H1 (cell line): ENCODE results near the gene RNF214. TPM values are rescaled to one million over a fixed set of nuclear protein-coding genes. Genes with fewer than 3 reads are reported as not detected.

Experiments used
- CTCF ChIA-PET: fragments of 300-600 bp; sonication (Branson Sonifier 250); formaldehyde crosslinking; loops from one replicate; lab custom pipeline; 2021; ENCODE audit not compliant: partially characterized antibody; lab: Charles Lee
- POLR2A ChIA-PET: fragments of 300-600 bp; sonication (Branson Sonifier 250); formaldehyde crosslinking; loops from one replicate; lab custom pipeline; 2021; ENCODE audit warnings: inconsistent platforms; ENCODE audit not compliant: partially characterized antibody; lab: Charles Lee
- DNase-seq, 2 experiments: peaks; one replicate each; pipeline versions ENCODE4 v3.0.0 to v3.0.0-alpha.2; 2010 to 2022; ENCODE audit warnings: low spot score in 2 of 2, low read depth in 1 of 2, mixed read lengths in 1 of 2
- FAIRE-seq: peaks from 2 replicates; lab custom pipeline; 2011; peaks lifted over from hg19 to GRCh38; lab: Jason Lieb, UNC
- H2AFZ ChIP-seq: 2 replicates; pipeline ENCODE4 v1.8.1; 2012; ENCODE audit warnings: low read length, inconsistent platforms
- H2AK5ac ChIP-seq: 2 replicates; pipeline ENCODE4 v1.6.1; 2013; ENCODE audit warnings: low read depth, low read length
- H2BK120ac ChIP-seq: replicated peaks from 2 replicates; pipeline ENCODE3; 2013; ENCODE audit warnings: low read depth, low read length, inconsistent platforms
- H2BK12ac ChIP-seq: 2 replicates; pipeline ENCODE4 v1.6.1; 2013; ENCODE audit warnings: low read depth, low read length
- H2BK15ac ChIP-seq: 2 replicates; pipeline ENCODE4 v1.6.1; 2013; ENCODE audit warnings: low read length
- H2BK20ac ChIP-seq: 2 replicates; pipeline ENCODE4 v1.6.1; 2013; ENCODE audit warnings: low read length
- H2BK5ac ChIP-seq: 2 replicates; pipeline ENCODE4 v1.6.1; 2013; ENCODE audit warnings: low read depth, low read length
- H3K14ac ChIP-seq: 2 replicates; pipeline ENCODE4 v1.6.1; 2013; ENCODE audit warnings: inconsistent platforms; ENCODE audit not compliant: insufficient read length
- H3K18ac ChIP-seq: 2 replicates; pipeline ENCODE4 v1.6.1; 2013; ENCODE audit warnings: low read length; ENCODE audit errors: extremely low read depth
- H3K23ac ChIP-seq: 2 replicates; pipeline ENCODE4 v1.6.1; 2013; ENCODE audit warnings: inconsistent platforms; ENCODE audit not compliant: insufficient read length
- H3K23me2 ChIP-seq: 2 replicates; pipeline ENCODE4 v1.6.1; 2013; ENCODE audit warnings: low read depth, low read length
- H3K27ac ChIP-seq: 2 replicates; pipeline ENCODE4 v1.6.1; 2011; ENCODE audit warnings: low read depth, low read length, inconsistent platforms
- H3K27me3 ChIP-seq, 4 experiments: replicated peaks in 1 of 4; 1 replicate in 1 of 4; 2 replicates in 3 of 4; pipeline versions ENCODE4 v1.6.1 to v1.8.1; 2011 to 2013; ENCODE audit warnings: low read length in 3 of 4, mild to moderate bottlenecking in 3 of 4, inconsistent platforms in 2 of 4, mixed read lengths in 2 of 4, moderate library complexity in 1 of 4; ENCODE audit not compliant: control insufficient read depth in 3 of 4, insufficient read depth in 3 of 4; ENCODE audit errors: extremely low read depth in 1 of 4
- H3K36me3 ChIP-seq, 4 experiments: 2 replicates each; pipeline versions ENCODE4 v1.6.1 to v1.8.1; 2011 to 2013; ENCODE audit warnings: mild to moderate bottlenecking in 4 of 4, low read length in 3 of 4, moderate library complexity in 2 of 4, control low read depth in 1 of 4, inconsistent platforms in 1 of 4; ENCODE audit not compliant: insufficient read depth in 4 of 4, control insufficient read depth in 2 of 4
- H3K4ac ChIP-seq: replicated peaks from 2 replicates; pipeline ENCODE3; 2013; ENCODE audit warnings: low read length, low read depth, mixed read lengths, inconsistent platforms; ENCODE audit not compliant: insufficient read length
- H3K4me1 ChIP-seq, 4 experiments: replicated peaks in 1 of 4; 1 replicate in 1 of 4; 2 replicates in 3 of 4; pipeline versions ENCODE4 v1.6.1 to v1.8.1; 2011 to 2013; ENCODE audit warnings: low read length in 3 of 4, inconsistent platforms in 2 of 4, mixed read lengths in 1 of 4; ENCODE audit not compliant: insufficient read depth in 4 of 4, control insufficient read depth in 3 of 4
- H3K4me2 ChIP-seq, 2 experiments: 2 replicates each; pipeline versions ENCODE4 v1.6.1 to v1.8.1; 2011 to 2013; ENCODE audit warnings: low read depth in 2 of 2, low read length in 2 of 2, control low read depth in 1 of 2, inconsistent platforms in 1 of 2, mild to moderate bottlenecking in 1 of 2; ENCODE audit not compliant: insufficient read depth in 1 of 2
- H3K4me3 ChIP-seq, 4 experiments: fragments of 200-600, 300-600 bp in 1 of 4; sonication (generic), shearing (Covaris generic), sonication (Bioruptor Twin) in 1 of 4; 2 replicates each; pipeline versions ENCODE4 v1.5.1 to v1.8.1; 2011 to 2016; ENCODE audit warnings: low read length in 4 of 4, low read depth in 3 of 4, control low read depth in 2 of 4, inconsistent platforms in 2 of 4, mild to moderate bottlenecking in 2 of 4, mixed read lengths in 1 of 4, moderate library complexity in 1 of 4; ENCODE audit not compliant: insufficient read depth in 2 of 4; ENCODE audit errors: extremely low read depth in 1 of 4
- H3K56ac ChIP-seq: replicated peaks from 2 replicates; pipeline ENCODE3; 2013; ENCODE audit warnings: low read depth, mild to moderate bottlenecking, mixed read lengths, low read length, inconsistent platforms; ENCODE audit not compliant: insufficient read length
- H3K79me1 ChIP-seq: 2 replicates; pipeline ENCODE4 v1.6.1; 2013; ENCODE audit warnings: low read depth, low read length, control low read depth
- H3K79me2 ChIP-seq, 2 experiments: 2 replicates each; pipeline versions ENCODE4 v1.6.1 to v1.8.1; 2012 to 2013; ENCODE audit warnings: low read length in 2 of 2, mild to moderate bottlenecking in 2 of 2, inconsistent platforms in 1 of 2; ENCODE audit not compliant: insufficient read depth in 2 of 2, control insufficient read depth in 1 of 2
- H3K9ac ChIP-seq, 4 experiments: replicated peaks in 1 of 4; 1 replicate in 1 of 4; 2 replicates in 3 of 4; pipeline versions ENCODE4 v1.6.1 to v1.8.1; 2011 to 2013; ENCODE audit warnings: low read depth in 3 of 4, low read length in 3 of 4, control low read depth in 2 of 4, mild to moderate bottlenecking in 2 of 4, moderate library complexity in 2 of 4, inconsistent platforms in 1 of 4; ENCODE audit errors: extremely low read depth in 1 of 4
- H3K9me3 ChIP-seq, 2 experiments: 2 replicates each; pipeline versions ENCODE4 v1.6.1 to v1.8.1; 2012 to 2013; ENCODE audit warnings: mild to moderate bottlenecking in 2 of 2, moderate library complexity in 2 of 2, control low read depth in 1 of 2, inconsistent platforms in 1 of 2, low read depth in 1 of 2, low read length in 1 of 2, mixed read lengths in 1 of 2; ENCODE audit not compliant: insufficient read depth in 2 of 2
- H4K20me1 ChIP-seq, 2 experiments: replicated peaks in 1 of 2; 2 replicates each; pipeline versions ENCODE3 to v1.8.1; 2011 to 2013; ENCODE audit warnings: inconsistent platforms in 2 of 2, low read length in 2 of 2, mild to moderate bottlenecking in 1 of 2; ENCODE audit not compliant: insufficient read depth in 2 of 2, control insufficient read depth in 1 of 2
- H4K5ac ChIP-seq: 2 replicates; pipeline ENCODE4 v1.6.1; 2013; ENCODE audit warnings: low read length, low read depth, mixed read lengths, inconsistent platforms; ENCODE audit not compliant: insufficient read length
- H4K8ac ChIP-seq: 2 replicates; pipeline ENCODE4 v1.8.0; 2013; ENCODE audit warnings: mild to moderate bottlenecking, moderate library complexity, low read length, inconsistent platforms; ENCODE audit not compliant: insufficient read depth; ENCODE audit errors: extremely low read depth
- H4K91ac ChIP-seq: replicated peaks from 2 replicates; pipeline ENCODE3; 2013; ENCODE audit warnings: low read length, mixed read lengths, inconsistent platforms; ENCODE audit not compliant: insufficient read length
- ASH2L ChIP-seq: fragments of 200-600, 300-600 bp; sonication (generic); IDR thresholded peaks from one replicate; pipeline ENCODE4 v1.7.1; 2017; ENCODE audit warnings: low read length
- CBX5 ChIP-seq: fragments of 300-800, 300-1000 bp; sonication (generic); IDR thresholded peaks from 2 replicates; pipeline ENCODE4 v1.7.1; 2016; ENCODE audit warnings: antibody characterized with exemption, low read length, low read depth
- JUND ChIP-seq: IDR thresholded peaks from 2 replicates; pipeline ENCODE4 v1.6.1; 2011; ENCODE audit warnings: mild to moderate bottlenecking, improper control_type of control experiment, low read length
- MAX ChIP-seq: IDR thresholded peaks from 2 replicates; pipeline ENCODE4 v1.6.1; 2012; ENCODE audit warnings: inconsistent platforms
- RXRA ChIP-seq: IDR thresholded peaks from 2 replicates; pipeline ENCODE4 v1.6.1; 2011; ENCODE audit warnings: low read depth, mild to moderate bottlenecking, low read length, moderate library complexity; ENCODE audit not compliant: insufficient read depth
- TEAD4 ChIP-seq: IDR thresholded peaks from 2 replicates; pipeline ENCODE4 v1.6.1; 2012; ENCODE audit warnings: low read depth, low read length, inconsistent platforms, mixed read lengths
- ZNF274 ChIP-seq: IDR thresholded peaks from 2 replicates; pipeline ENCODE4 v1.7.0; 2012; ENCODE audit warnings: low read length, borderline replicate concordance; ENCODE audit errors: extremely low read depth
- WGBS, 2 experiments: shearing (Covaris generic) in 1 of 2; methylation state at CpG; one replicate each; pipeline versions ENCODE4 v1.1.6 to v1.1.7; 2013 to 2015; ENCODE audit warnings: low lambda C conversion rate in 2 of 2, mixed read lengths in 2 of 2, inconsistent platforms in 1 of 2, low coverage in 1 of 2, missing lambda C conversion rate in 1 of 2; ENCODE audit not compliant: insufficient replicate concordance in 2 of 2, insufficient coverage in 1 of 2, insufficient read length in 1 of 2; ENCODE audit errors: extremely low coverage in 1 of 2, missing lambda C conversion rate in 1 of 2; 5-methylcytosine and 5-hydroxymethylcytosine counted together
- polyA plus RNA-seq, 7 experiments: library from polyadenylated mRNA; depleted of rRNA in 3 of 7; stranded (reverse) in 5 of 7; unstranded in 2 of 7; fragments of >200 nt in 5 of 7; fragments of 200-250 nt in 2 of 7; gene quantifications; 1 replicate in 5 of 7; 2 replicates in 1 of 7; 4 replicates in 1 of 7; pipeline versions ENCODE4 v1.2.1 to v1.2.3, GENCODE V29; 2011 to 2013; ENCODE audit warnings: missing spikeins in 2 of 7, mixed read lengths in 2 of 7
- total RNA-seq: library from RNA; stranded (reverse); fragmentation: NEBNext Ultra II Directional; extraction: Animal tissue kit (Norgen Biotek cat#: 25700); gene quantifications from 2 replicates; pipeline ENCODE4 v1.2.1, GENCODE V29; 2021

RNF214 gene
- total and polyA plus RNA-seq, 2 of the 8 experiments (the other 6 are each of a cell fraction or from before 2014, with no cell fraction given): 34.9 to 35.6 TPM

DNA sequence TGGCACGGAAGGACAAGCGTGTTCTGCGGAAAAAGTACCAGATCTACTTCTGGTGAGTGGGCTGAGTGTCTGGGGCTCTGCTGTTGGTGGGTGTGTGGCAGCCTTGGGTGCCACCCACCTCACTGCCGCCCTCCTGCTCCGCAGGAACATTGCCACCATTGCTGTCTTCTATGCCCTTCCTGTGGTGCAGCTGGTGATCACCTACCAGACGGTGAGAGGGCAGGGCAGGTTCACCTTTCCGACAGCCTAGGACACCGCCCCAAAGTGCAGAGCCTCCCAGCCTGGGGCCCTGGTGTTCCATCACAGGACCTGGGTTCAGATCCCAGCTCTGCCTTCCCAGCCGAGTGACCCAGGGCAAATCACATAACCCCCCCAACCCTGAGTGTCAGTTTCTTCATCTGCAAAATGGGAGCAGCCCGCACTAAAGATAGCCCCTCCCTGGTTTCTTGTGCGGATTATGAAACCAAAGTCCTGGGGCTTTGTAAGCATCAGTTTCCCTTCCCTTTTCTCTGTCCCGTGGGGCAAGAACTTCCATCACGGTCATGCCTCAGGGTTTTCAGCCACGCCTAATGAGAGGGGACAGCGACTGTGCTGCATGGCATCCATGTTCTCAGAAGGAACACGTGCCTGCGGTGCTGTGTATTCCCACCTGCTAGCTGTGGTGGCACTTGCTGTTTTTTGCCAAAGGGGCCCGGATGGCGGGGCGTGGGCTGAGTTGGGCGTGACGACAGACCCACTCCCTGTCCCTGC is 43.1 kb upstream of the RNF214 start:
- Histone ChIP-seq H3K79me2 (no peaks in the 10 kb centered on the region), H3K23ac (no peak overlapping the region), H3K18ac (no peak overlapping the region), H4K8ac (no peak overlapping the region), H3K4me3 (no peak overlapping the region), H3K14ac (no peak overlapping the region), H4K20me1 (peaks cover 0 to 2% of the 10 kb centered on the region in 2 experiments), H3K4ac (no peak overlapping the region), H3K56ac (no peak overlapping the region), H2BK15ac (no peak overlapping the region), H4K5ac (no peak overlapping the region), H2AK5ac (no peak overlapping the region), H2BK20ac (no peak overlapping the region), H3K23me2 (no peaks in the 10 kb centered on the region), H4K91ac (no peak overlapping the region), H3K27me3 (no peaks in the 10 kb centered on the region), H2BK12ac (no peak overlapping the region), H2BK120ac (no peak overlapping the region), H3K79me1 (no peaks in the 10 kb centered on the region)
- CTCF ChIA-PET: interaction anchor here (14.0 to 18.7 kb wide), 2 partner anchors 9 to 33 kb away, joined by 249 to 449 read pairs; partner anchors contain the start of genes PCSK7, RNF214 and TAGLN
- FAIRE-seq: no peak
- TF ChIP-seq ZNF274: no peak
- TF ChIP-seq CBX5: no peak
- TF ChIP-seq JUND: no peak
- TF ChIP-seq TEAD4: no peak
- no peak for TF ChIP-seq MAX
- TF ChIP-seq RXRA: no peak
- no peak for TF ChIP-seq ASH2L
- TF ChIP-seq, all 59 proteins: peak for 0
- Histone ChIP-seq H3K9ac (no peak overlapping the region), H3K4me2 (no peak overlapping the region), H2BK5ac (no peak overlapping the region), H2AFZ (no peak overlapping the region), H3K36me3 (peaks cover 0 to 11% (median 1%) of the 10 kb centered on the region in 4 experiments; a peak in 3 of 8 replicates), H3K27ac (no peak overlapping the region), H3K9me3 (no peaks in the 10 kb centered on the region), H3K4me1 (no peaks in the 10 kb centered on the region)
- 96% methylated on average over 22 of the region's 22 CpGs; no CpG with 5 or more reads in 1 of the 2 experiments for WGBS, 2 experiments
- no peak for DNase-seq
- POLR2A ChIA-PET: interaction anchor here (1.5 to 12.6 kb wide), 3 partner anchors 8 to 33 kb away, joined by 4 to 153 read pairs (median 14); partner anchors contain the start of gene TAGLN
